HG02884 (cell line): Measurements from ENCODE around the gene STOML1.
A peak's percentile ranks its signal among the peaks of the same experiment; 100 is the strongest.

Experiments
- ATAC-seq: cut with Tn5 transposase; IDR thresholded peaks from one replicate; pipeline ENCODE4 v1.9.1; 2021; ENCODE audit warnings: mild to moderate bottlenecking, moderate library complexity; ENCODE audit not compliant: unreplicated experiment

The STOML1 gene

GRCh38 chr15:74022706-74023470, 30.8 kb upstream of the STOML1 start:
- no peak for ATAC-seq

DNA sequence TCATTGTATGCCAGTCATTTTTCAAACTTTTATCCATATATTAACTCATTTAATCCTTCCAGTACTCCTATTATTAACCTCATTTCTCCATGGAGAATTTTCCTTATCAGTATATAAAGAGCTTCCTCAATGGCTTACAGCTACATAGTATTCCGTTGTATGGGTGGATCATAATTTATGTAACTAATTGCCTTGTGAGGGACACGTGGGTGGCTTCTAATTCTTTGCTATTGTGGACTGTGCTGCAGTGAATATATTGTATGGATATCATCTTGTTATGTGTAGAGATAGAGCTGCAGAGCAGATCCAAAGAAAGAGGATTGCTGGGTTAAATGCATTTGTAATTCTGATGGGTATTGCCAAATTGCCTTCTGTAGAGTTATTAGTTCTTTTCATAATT, 27.6 kb upstream of the STOML1 start:
- no peak for ATAC-seq

DNA sequence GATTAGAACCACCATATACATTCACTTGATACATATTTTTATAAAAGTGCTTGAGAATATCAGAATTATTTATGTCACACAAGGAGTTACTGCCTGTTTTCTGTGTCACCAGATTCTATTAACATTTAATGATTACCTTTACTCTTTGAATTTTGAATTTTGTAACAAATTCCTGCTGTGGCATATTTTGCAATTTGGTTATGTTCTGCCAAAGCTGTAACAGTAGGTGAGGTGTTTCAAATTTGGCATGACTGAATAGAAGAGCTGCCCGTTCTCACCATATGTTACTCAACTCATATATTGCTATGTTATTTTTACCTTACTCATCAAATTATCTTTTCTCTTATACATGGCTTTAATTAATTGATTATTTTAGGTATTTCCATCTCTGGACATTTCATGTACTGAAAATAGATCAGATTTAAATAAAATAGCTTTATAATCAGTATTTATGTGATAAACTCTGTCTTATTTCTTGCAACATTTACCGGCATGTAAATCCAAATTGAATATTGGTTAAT, 21.3 kb upstream of the STOML1 start:
- ATAC-seq = no peak

- ATAC-seq = no peak
These were observed 19.5 kb upstream of the STOML1 start for GRCh38 chr15:74011610-74012009.

GRCh38 chr15:74010929-74011540, 18.9 kb upstream of the STOML1 start:
- ATAC-seq = no peak

GRCh38 chr15:74008901-74009300, 16.8 kb upstream of the STOML1 start:
- ATAC-seq = no peak

DNA sequence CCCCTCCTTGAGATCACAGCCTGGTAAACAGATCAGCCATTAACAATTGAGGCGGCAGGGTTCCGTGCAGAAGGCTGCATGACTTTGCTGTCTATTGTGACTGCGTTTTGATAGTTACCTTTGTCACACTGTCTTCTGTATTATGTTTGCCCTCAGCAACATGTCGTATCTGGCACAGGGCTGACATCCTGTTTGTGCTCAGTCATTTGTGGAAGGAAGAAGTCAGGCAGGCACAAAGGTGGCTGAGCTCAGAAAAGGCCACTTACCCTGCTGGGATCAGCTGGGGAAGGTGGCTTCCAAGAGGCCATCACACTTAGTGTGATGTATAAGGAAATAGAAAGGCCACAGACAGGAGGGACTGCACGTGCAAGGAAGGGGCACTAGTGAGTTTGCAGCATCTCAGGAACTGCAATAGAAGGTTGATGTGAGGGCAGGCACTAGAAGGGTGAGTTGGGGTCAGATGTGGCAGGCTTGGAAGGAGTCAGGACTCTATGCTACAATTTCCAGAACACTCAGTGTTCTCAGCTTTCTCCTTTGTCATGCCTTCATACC, 15.8 kb upstream of the STOML1 start:
- no peak for ATAC-seq

- no peak for ATAC-seq
These were observed 14.9 kb upstream of the STOML1 start for GRCh38 chr15:74006774-74007639.

DNA sequence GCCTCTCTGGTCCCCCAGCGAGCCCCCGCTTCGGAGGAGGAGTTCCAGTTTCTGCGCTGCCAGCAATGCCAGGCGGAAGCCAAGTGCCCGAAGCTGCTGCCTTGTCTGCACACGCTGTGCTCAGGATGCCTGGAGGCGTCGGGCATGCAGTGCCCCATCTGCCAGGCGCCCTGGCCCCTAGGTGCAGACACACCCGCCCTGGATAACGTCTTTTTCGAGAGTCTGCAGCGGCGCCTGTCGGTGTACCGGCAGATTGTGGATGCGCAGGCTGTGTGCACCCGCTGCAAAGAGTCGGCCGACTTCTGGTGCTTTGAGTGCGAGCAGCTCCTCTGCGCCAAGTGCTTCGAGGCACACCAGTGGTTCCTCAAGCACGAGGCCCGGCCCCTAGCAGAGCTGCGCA, 5.9 kb upstream of the STOML1 start:
- ATAC-seq = no peak

DNA sequence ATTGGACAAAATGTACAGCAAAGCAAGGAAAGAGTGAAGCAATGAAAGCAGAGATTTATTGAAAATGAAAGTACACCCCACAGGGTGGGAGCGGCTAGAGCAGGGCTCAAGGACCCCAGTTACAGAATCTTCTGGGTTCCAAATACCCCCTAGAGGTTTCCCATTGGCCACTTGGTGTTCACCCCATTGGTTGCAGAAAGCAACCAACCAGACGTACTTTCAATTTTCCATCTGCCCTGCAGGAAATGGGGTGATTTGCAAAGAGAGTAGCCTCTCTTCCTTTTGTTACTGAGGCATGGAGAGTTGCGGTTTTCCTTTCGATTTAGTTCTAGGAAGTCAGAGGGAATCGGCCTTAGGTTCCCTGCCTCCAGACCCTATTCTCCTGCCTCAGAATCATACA, 4.8 kb upstream of the STOML1 start:
- ATAC-seq = no peak

GRCh38 chr15:73996267-73996666, 4.2 kb upstream of the STOML1 start:
- ATAC-seq = no peak

- no peak for ATAC-seq
These were observed 3.0 kb upstream of the STOML1 start for GRCh38 chr15:73994912-73995622.

DNA sequence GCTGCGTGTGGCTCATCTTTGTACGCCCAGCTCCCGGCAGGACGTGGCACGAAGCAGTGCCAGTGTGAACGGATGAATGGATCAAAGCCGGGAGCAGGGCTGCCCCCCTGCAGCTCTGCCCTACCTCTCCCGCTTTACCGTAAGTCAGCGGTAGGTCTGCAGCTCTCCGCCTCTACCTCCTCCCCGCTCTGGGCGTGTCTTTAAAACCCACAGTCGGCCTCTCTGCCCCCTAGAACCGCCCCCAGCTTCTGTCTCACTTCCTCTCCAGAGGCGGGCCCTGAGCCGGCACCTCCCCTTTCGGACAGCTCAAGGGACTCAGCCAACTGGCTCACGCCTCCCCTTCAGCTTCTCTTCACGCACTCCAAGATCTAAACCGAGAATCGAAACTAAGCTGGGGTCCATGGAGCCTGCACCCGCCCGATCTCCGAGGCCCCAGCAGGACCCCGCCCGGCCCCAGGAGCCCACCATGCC, 2.4 kb upstream of the STOML1 start, which contains the start of gene PML:
PML (plus strand) TSS at position 304 of the 471 bp plus-strand sequence; CDS start at position 401, 97 bp downstream.
- ATAC-seq = peak; percentile 63

- no peak for ATAC-seq
These were observed 1.3 kb upstream of the STOML1 start for GRCh38 chr15:73993211-73993994.

- peak; percentile 5 for ATAC-seq
These were observed 451 bp upstream of the STOML1 start for GRCh38 chr15:73992594-73992898.

DNA sequence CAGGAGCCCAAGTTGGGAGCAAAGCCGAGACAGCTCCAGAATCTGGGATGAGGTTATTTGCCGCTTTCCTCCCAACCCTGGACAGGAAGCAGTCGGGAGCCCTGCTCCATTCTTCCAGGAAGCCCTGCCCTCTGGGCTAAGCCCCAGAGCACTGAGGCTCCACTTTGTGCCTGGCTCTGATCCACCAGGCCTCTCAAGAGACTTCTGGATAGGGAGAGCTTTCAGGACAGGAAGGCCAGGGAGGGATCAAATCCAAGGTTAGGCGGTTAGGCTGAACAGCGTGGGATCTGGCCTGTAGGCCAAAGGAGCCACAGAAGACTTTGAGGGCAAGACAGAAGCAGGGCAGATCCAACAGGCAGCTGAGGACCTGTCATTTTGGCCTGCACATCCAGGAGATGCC, 835 bp downstream of the STOML1 start:
- no peak for ATAC-seq

GRCh38 chr15:73990250-73991005, 1.7 kb downstream of the STOML1 start:
- ATAC-seq = no peak

GRCh38 chr15:73989001-73989798, 2.9 kb downstream of the STOML1 start:
- ATAC-seq = no peak
